Measurements from ENCODE around the gene LOXHD1. TPM values are rescaled to one million over a fixed set of nuclear protein-coding genes. Genes with fewer than 3 reads are reported as not detected.

The LOXHD1 gene
- total RNA-seq, 4 donors from 2014 or later: 0.62 TPM; not detected in 3

DNA sequence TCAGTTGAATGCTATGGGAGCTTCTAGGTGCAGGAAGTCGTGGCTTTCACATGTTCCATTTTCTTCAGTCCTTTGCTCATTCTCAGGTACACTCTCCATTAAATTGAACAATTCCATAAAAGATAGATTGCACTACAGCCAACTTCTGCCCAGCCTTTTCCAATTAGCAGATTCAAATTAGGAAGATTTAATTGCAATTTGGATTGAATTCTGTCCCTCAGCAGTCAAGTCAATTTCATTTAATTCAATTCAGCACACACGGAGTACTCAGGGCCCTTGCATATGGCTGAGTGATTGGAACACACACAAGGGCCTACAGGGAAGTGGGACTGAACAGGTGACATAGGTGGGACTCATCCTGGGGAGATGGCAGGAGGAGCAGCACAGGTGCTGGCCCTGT lies 220.4 kb downstream of the LOXHD1 start:
- no peaks in the 10 kb centered on the region for H3K36me3 ChIP-seq
- TF ChIP-seq POLR2A (IDR thresholded peaks at IDR 0.05): no peak
- TF ChIP-seq, protein P1, sequence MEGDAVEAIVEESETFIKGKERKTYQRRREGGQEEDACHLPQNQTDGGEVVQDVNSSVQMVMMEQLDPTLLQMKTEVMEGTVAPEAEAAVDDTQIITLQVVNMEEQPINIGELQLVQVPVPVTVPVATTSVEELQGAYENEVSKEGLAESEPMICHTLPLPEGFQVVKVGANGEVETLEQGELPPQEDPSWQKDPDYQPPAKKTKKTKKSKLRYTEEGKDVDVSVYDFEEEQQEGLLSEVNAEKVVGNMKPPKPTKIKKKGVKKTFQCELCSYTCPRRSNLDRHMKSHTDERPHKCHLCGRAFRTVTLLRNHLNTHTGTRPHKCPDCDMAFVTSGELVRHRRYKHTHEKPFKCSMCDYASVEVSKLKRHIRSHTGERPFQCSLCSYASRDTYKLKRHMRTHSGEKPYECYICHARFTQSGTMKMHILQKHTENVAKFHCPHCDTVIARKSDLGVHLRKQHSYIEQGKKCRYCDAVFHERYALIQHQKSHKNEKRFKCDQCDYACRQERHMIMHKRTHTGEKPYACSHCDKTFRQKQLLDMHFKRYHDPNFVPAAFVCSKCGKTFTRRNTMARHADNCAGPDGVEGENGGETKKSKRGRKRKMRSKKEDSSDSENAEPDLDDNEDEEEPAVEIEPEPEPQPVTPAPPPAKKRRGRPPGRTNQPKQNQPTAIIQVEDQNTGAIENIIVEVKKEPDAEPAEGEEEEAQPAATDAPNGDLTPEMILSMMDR (IDR thresholded peaks at IDR 0.05): no peak
- H3K9me3 ChIP-seq: no peaks in the 10 kb centered on the region
- H3K27me3 ChIP-seq: no peaks in the 10 kb centered on the region
- intact Hi-C loops (cut with DNase I; ENCODE audit: low total_unique reads): no loop called here
- no peak overlapping the region for H3K27ac ChIP-seq
- no peak for DNase-seq
- H3K4me3 ChIP-seq: no peak overlapping the region
- no peaks in the 10 kb centered on the region for H3K4me1 ChIP-seq

DNA sequence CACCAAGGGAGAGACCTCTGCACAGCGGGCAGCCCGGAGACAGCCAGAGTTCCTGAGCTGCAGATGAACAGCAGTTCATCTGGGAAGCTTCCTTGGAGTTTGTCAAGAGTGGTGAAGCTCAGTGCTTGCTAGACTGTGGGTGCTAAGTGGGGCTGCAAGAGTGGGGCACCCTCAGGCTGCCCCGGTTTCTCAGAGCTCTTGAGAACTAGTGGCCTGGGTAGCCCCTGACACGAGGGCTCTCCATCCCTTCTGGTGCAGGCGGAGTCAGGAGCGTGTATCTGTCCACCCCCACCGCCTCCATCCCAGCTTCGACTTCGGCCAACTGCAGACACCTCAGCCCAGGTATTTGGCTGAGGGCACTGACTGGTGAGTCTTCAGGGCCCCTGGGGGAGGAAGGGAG lies 222.0 kb downstream of the LOXHD1 start:
- no peaks in the 10 kb centered on the region for H3K36me3 ChIP-seq
- H3K27ac ChIP-seq: no peak overlapping the region
- no peak for TF ChIP-seq POLR2A (IDR thresholded peaks at IDR 0.05)
- intact Hi-C loops (cut with DNase I; ENCODE audit: low total_unique reads): no loop called here
- H3K4me3 ChIP-seq: no peak overlapping the region
- no peaks in the 10 kb centered on the region for H3K4me1 ChIP-seq
- no peaks in the 10 kb centered on the region for H3K9me3 ChIP-seq
- DNase-seq: no peak
- no peaks in the 10 kb centered on the region for H3K27me3 ChIP-seq

DNA sequence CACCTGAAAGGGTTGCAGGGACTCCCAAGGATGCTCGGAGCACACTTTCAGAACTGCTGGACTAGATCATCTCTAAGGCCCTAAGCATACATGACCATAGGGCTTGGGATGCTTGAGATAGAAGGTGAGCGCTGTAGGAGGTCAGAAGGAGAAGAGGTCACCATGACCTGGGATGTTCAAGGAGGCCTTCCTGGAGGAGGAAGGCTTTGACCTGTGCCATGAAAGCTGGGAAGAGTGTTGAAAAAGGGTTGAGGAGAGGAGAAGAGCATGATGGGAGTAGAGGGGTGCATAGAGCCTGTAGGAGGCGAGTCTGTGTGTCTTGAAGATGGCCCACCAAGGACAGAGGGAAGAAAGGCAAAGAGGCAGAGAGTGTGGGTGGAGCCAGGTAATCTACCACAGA lies 222.4 kb downstream of the LOXHD1 start:
- Histone ChIP-seq H3K4me3 (no peak overlapping the region), H3K36me3 (no peaks in the 10 kb centered on the region), H3K4me1 (no peaks in the 10 kb centered on the region), H3K9me3 (no peaks in the 10 kb centered on the region), H3K27ac (no peak overlapping the region), H3K27me3 (no peaks in the 10 kb centered on the region)
- no peak for DNase-seq
- intact Hi-C loops (cut with DNase I; ENCODE audit: low total_unique reads): no loop called here
- TF ChIP-seq, protein P1 (IDR thresholded peaks at IDR 0.05): no peak
- no peak for TF ChIP-seq POLR2A (IDR thresholded peaks at IDR 0.05)

DNA sequence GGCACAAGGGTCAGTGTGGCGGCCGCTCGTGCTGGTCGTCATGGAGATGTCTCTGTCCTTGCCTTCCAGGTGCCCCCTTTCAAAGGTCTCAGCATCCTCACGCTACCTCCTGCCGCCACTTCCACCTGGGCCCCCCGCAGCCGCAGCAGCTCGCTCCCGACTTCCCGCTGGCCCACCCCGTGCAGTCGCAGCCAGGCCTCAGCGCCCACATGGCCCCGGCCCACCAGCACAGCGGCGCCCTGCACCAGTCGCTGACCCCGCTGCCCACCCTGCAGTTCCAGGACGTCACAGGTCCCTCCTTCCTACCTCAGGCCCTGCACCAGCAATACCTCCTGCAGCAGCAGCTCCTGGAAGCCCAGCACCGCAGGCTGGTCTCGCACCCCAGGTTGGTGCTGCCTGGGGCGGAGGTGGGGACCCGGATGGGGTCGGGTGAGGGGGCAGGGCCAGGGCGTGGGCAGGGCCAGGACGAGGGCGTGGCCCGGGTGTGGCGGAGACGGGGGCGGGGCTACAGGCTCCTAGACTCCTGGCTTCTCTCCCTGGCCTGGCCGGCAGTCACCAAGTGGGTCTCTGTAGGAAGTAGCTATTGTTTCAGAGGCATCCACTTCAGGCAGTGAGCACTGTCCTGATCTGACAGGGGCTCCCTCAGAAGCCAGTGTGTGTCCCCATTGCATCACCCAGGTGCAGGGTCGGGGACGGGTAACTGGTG lies 223.7 kb downstream of the LOXHD1 start:
- Histone ChIP-seq H3K4me1 (no peaks in the 10 kb centered on the region), H3K36me3 (no peaks in the 10 kb centered on the region), H3K9me3 (no peaks in the 10 kb centered on the region), H3K27me3 (no peaks in the 10 kb centered on the region), H3K4me3 (no peak overlapping the region), H3K27ac (no peak overlapping the region)
- intact Hi-C loops (cut with DNase I; ENCODE audit: low total_unique reads): no loop called here
- DNase-seq: no peak
- TF ChIP-seq, protein P1 (IDR thresholded peaks at IDR 0.05): no peak
- no peak for TF ChIP-seq POLR2A (IDR thresholded peaks at IDR 0.05)

DNA sequence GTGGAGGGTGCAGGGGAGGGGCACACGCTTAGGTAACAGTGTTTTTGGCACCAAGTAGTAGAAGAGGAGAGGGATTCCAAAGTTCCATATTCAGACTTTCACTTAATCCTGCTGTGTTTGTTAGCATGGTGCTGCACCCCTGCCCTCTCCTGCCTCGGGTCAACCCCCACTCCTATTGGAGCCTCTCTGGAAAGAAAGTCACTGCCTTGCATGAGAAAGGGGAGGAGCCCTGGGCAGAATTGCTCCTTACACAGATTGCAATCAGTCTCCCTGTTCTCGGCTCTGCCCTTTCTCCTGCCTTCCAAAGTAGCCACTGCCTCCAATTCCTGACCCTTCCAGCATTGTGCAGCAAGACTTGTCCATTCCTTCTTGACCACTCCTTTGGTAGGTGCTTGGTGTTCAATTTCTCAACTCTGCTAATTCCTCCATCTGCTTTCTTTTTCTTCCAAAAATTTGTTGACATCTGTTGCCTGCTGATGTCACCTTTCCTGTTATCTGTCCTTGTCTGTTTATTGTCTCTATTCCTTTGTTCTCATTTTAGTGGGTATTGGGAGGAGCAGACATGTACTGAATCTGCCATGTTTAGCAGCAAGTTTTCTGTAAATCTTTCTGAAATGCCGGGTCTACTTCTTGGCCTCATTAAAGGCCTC lies 225.4 kb downstream of the LOXHD1 start:
- TF ChIP-seq, protein P1 (IDR thresholded peaks at IDR 0.05): no peak
- TF ChIP-seq POLR2A (IDR thresholded peaks at IDR 0.05): no peak
- DNase-seq: no peak
- H3K4me3 ChIP-seq: no peak overlapping the region
- H3K36me3 ChIP-seq: no peaks in the 10 kb centered on the region
- no peaks in the 10 kb centered on the region for H3K4me1 ChIP-seq
- no peaks in the 10 kb centered on the region for H3K9me3 ChIP-seq
- intact Hi-C loops (cut with DNase I; ENCODE audit: low total_unique reads): no loop called here
- no peak overlapping the region for H3K27ac ChIP-seq
- H3K27me3 ChIP-seq: no peaks in the 10 kb centered on the region

Measured in uterus (tissue), 4 donors.